ENCODE data around the gene FRAT2.

- TF ChIP-seq POLR2A (IDR thresholded peaks at IDR 0.05) (no peak), CTCF (IDR thresholded peaks at IDR 0.05 in 4 of 5, conservative IDR thresholded peaks at IDR 0.05 in 1 of 5) (no peak)
Measured at GRCh38 chr10:97333601-97334369, 744 bp downstream of the FRAT2 start.
